PC-3 (cell line): ENCODE measurements around the gene GPATCH1. TPM values are rescaled to one million over a fixed set of nuclear protein-coding genes. Genes with fewer than 3 reads are reported as not detected.
A peak's percentile ranks its signal among the peaks of the same experiment; 100 is the strongest.
"Not testable (repeated sequence)": the region's sequence is repeated elsewhere in the genome, so short reads cannot be mapped to it uniquely, and the experiment has no call there.

Experiments
- ATAC-seq: fragments of 200-7000 bp; cut with Tn5 transposase; 2 replicates; pipeline ENCODE4 v1.9.1; 2020; ENCODE audit warnings: mild to moderate bottlenecking, moderate library complexity
- BruUV-seq: library from RNA; stranded (reverse); fragments of 400-500 nt; replicated peaks from 2 replicates; lab custom pipeline; 2021; lab: Mats Ljungman, UMichigan
- CTCF ChIA-PET: fragments of 300-600 bp; sonication (Branson Sonifier 250); formaldehyde crosslinking; loops from one replicate; lab custom pipeline; 2022; ENCODE audit warnings: antibody characterized with exemption; lab: Charles Lee
- POLR2A ChIA-PET: fragments of 300-600 bp; sonication (Branson Sonifier 250); formaldehyde crosslinking; loops from one replicate; lab custom pipeline; 2022; ENCODE audit warnings: antibody characterized with exemption; ENCODE audit not compliant: unreplicated experiment; lab: Charles Lee
- DNase-seq: peaks from one replicate; pipeline ENCODE4 v3.0.0-alpha.2; 2015
- H2AFZ ChIP-seq: fragments of 300-600 bp; sonication (generic); 2 replicates; pipeline ENCODE4 v1.6.0; 2016; ENCODE audit warnings: antibody characterized with exemption, low read length
- H3F3A ChIP-seq: fragments of 300-600 bp; sonication (generic); one replicate; pipeline ENCODE4 v1.6.0; 2017; ENCODE audit warnings: antibody characterized with exemption, low read length, control low read depth, mild to moderate bottlenecking; ENCODE audit not compliant: unreplicated experiment
- H3K27ac ChIP-seq: fragments of 300-600 bp; sonication (generic); 2 replicates; pipeline ENCODE4 v1.5.1; 2016; ENCODE audit warnings: mild to moderate bottlenecking, low read length
- H3K27me3 ChIP-seq: fragments of 300-600 bp; sonication (generic); 2 replicates; pipeline ENCODE4 v1.6.1; 2016; ENCODE audit warnings: low read length, mixed read lengths
- H3K36me3 ChIP-seq: fragments of 300-600 bp; sonication (generic); 2 replicates; pipeline ENCODE4 v1.6.1; 2016; ENCODE audit warnings: low read depth, mixed run types, low read length, mixed read lengths
- H3K4me1 ChIP-seq: fragments of 300-600 bp; sonication (generic); 2 replicates; pipeline ENCODE4 v1.5.1; 2016; ENCODE audit warnings: low read length; ENCODE audit not compliant: insufficient read depth
- H3K4me2 ChIP-seq: fragments of 300-600 bp; sonication (generic); 2 replicates; pipeline ENCODE4 v1.6.0; 2016; ENCODE audit warnings: low read length
- H3K4me3 ChIP-seq: fragments of 300-600 bp; sonication (generic); 2 replicates; pipeline ENCODE4 v1.5.1; 2016; ENCODE audit warnings: mild to moderate bottlenecking, low read length, mixed read lengths
- H3K79me2 ChIP-seq: fragments of 300-600 bp; sonication (generic); 2 replicates; pipeline ENCODE4 v1.6.1; 2017; ENCODE audit warnings: low read length, mixed read lengths
- H3K9ac ChIP-seq: fragments of 300-600 bp; sonication (generic); 2 replicates; pipeline ENCODE4 v1.6.0; 2016; ENCODE audit warnings: mild to moderate bottlenecking, low read length
- H3K9me2 ChIP-seq: fragments of 300-600 bp; sonication (generic); replicated peaks from 2 replicates; pipeline ENCODE4 v1.6.1; 2016; ENCODE audit warnings: mixed run types, low read length, mixed read lengths
- H3K9me3 ChIP-seq: fragments of 300-600 bp; sonication (generic); 2 replicates; pipeline ENCODE4 v1.6.1; 2016; ENCODE audit warnings: low read length, mixed read lengths
- H4K20me1 ChIP-seq: fragments of 300-600 bp; sonication (generic); 2 replicates; pipeline ENCODE4 v1.6.1; 2016; ENCODE audit warnings: low read length, mixed read lengths
- EZH2 ChIP-seq: fragments of 300-600 bp; sonication (generic); IDR thresholded peaks from one replicate; pipeline ENCODE4 v1.6.1; 2017; ENCODE audit warnings: antibody characterized with exemption, mild to moderate bottlenecking, low read length; ENCODE audit not compliant: unreplicated experiment
- EZH2phosphoT487 ChIP-seq: fragments of 300-600 bp; sonication (generic); IDR thresholded peaks from 2 replicates; pipeline ENCODE4 v1.6.1; 2018; ENCODE audit warnings: mild to moderate bottlenecking, antibody characterized with exemption, low read length, borderline replicate concordance
- intact Hi-C: fragments of 100-400 bp; cut with micrococcal nuclease; formaldehyde crosslinking; loops from 2 replicates; pipeline ENCODE4 v1.9.0; 2023
- total RNA-seq: library from RNA; depleted of rRNA; stranded (reverse); fragments of >200 nt; gene quantifications from 2 replicates; pipeline ENCODE4 v1.2.3, GENCODE V29; 2014
- TF ChIP-seq, protein P1 (sequence below): fragments of 300-600 bp; sonication (generic); conservative IDR thresholded peaks from 2 replicates; pipeline ENCODE4 v1.5.1; 2017; ENCODE audit warnings: antibody characterized with exemption, low read depth, mild to moderate bottlenecking, low read length

The GPATCH1 gene
- total RNA-seq, 1 experiment from 2014 or later = 6.9 TPM

DNA sequence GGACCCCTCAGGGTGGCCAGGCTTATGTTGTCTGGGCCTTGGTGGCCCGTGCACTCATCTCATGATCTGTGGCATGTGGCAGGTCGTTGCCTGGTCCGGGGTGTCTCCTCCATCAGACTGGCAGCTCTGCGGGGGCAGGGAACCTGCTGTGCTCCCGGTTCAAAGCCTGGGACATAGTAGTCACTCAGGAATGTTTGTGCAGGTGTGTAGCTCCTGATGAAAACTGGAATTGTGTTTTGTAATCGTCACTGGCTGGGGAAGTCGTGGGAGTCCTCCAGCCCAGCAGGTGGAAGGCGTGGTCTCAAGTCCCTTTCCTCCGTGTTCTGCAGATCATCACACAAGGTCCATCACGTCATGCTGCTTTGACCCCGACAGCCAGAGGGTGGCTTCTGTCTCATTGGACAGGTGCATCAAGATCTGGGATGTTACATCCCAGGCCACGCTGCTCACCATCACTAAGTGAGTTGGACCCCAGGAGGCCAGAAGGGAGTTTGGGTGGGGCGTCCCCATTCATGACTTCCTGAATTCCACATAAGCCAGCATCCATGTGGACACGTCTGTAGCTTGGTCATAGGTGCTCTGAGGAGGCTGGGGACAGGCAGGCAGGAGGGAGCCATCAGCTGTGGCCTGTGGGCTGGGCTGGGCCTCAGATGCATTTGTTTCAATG lies 70.0 kb downstream of the GPATCH1 start:
- no peak overlapping the region for H3K4me3 ChIP-seq
- no peak for ATAC-seq
- no peaks in the 10 kb centered on the region for H3K4me1 ChIP-seq
- H3K79me2 ChIP-seq = no peaks in the 10 kb centered on the region
- no peaks in the 10 kb centered on the region for H3K9me2 ChIP-seq
- H2AFZ ChIP-seq = no peak overlapping the region
- no peak for TF ChIP-seq EZH2
- TF ChIP-seq, protein P1, sequence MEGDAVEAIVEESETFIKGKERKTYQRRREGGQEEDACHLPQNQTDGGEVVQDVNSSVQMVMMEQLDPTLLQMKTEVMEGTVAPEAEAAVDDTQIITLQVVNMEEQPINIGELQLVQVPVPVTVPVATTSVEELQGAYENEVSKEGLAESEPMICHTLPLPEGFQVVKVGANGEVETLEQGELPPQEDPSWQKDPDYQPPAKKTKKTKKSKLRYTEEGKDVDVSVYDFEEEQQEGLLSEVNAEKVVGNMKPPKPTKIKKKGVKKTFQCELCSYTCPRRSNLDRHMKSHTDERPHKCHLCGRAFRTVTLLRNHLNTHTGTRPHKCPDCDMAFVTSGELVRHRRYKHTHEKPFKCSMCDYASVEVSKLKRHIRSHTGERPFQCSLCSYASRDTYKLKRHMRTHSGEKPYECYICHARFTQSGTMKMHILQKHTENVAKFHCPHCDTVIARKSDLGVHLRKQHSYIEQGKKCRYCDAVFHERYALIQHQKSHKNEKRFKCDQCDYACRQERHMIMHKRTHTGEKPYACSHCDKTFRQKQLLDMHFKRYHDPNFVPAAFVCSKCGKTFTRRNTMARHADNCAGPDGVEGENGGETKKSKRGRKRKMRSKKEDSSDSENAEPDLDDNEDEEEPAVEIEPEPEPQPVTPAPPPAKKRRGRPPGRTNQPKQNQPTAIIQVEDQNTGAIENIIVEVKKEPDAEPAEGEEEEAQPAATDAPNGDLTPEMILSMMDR = no peak
- TF ChIP-seq EZH2phosphoT487 = no peak
- peak; percentile 6 for DNase-seq
- no peaks in the 10 kb centered on the region for H3K9me3 ChIP-seq
- ChIA-PET POLR2A (no interaction called here), CTCF (no interaction called here)
- no peaks in the 10 kb centered on the region for H3F3A ChIP-seq
- no TSS peak for BruUV-seq
- intact Hi-C loops = no loop called here
- H3K27ac ChIP-seq = no peak overlapping the region
- H3K4me2 ChIP-seq = no peak overlapping the region
- no peaks in the 10 kb centered on the region for H3K27me3 ChIP-seq
- no peak overlapping the region for H3K9ac ChIP-seq
- H4K20me1 ChIP-seq = no peaks in the 10 kb centered on the region
- H3K36me3 ChIP-seq = no peaks in the 10 kb centered on the region

DNA sequence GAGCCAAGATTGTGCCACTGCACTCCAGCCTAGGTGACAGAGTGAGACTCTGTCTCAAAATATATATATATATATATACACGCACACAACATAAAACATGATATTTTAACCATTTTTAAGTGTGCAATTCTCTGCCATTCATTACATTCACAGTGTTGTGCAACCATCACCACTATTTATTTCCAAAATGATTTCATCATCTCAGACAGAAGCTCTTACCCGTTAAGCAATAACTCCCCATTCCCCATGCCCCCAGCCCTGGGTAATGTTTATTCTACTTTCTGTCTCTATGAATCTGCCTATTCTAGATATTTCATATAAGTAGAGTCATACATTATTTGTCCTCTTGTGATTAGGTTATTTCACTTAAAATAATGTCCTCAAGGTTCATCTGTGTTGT lies 71.2 kb downstream of the GPATCH1 start:
- Histone ChIP-seq H3K4me2 (no peak overlapping the region), H3K27ac (no peak overlapping the region), H3K79me2 (no peaks in the 10 kb centered on the region), H4K20me1 (no peaks in the 10 kb centered on the region), H3K9ac (no peak overlapping the region), H2AFZ (no peak overlapping the region), H3F3A (no peaks in the 10 kb centered on the region), H3K27me3 (no peaks in the 10 kb centered on the region), H3K4me1 (no peaks in the 10 kb centered on the region), H3K9me2 (no peaks in the 10 kb centered on the region), H3K36me3 (no peaks in the 10 kb centered on the region), H3K4me3 (no peak overlapping the region), H3K9me3 (no peaks in the 10 kb centered on the region)
- no TSS peak for BruUV-seq
- ATAC-seq (no peak), DNase-seq (no peak)
- intact Hi-C loops = no loop called here
- ChIA-PET CTCF (no interaction called here), POLR2A (no interaction called here)
- TF ChIP-seq, protein P1 = no peak
- TF ChIP-seq EZH2 = no peak
- no peak for TF ChIP-seq EZH2phosphoT487

DNA sequence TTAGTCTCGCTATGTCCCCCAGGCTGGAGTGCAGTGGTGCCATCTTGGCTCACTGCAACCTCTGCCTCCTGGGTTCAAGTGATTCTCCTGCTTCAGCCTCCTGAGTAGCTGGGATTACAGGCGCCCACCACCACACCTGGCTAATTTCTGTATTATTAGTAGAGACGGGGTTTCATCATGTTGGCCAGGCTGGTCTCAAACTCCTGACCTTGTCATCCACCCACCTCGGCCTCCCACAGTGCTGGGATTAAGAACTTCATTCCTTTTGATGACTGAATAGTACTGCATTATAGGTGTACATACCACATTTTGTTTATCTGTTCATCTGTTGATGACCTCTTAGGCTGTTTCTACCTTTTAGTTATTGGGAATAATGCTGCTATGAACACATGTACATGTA lies 71.6 kb downstream of the GPATCH1 start:
- intact Hi-C loops, ATAC-seq, H3K4me2 ChIP-seq, H4K20me1 ChIP-seq, H3K27me3 ChIP-seq, H3K4me3 ChIP-seq, H3K79me2 ChIP-seq, H3F3A ChIP-seq, H2AFZ ChIP-seq, H3K9me3 ChIP-seq, BruUV-seq, H3K9ac ChIP-seq, H3K4me1 ChIP-seq, CTCF ChIA-PET, H3K27ac ChIP-seq, DNase-seq, POLR2A ChIA-PET, H3K9me2 ChIP-seq, H3K36me3 ChIP-seq: not testable (repeated sequence)

DNA sequence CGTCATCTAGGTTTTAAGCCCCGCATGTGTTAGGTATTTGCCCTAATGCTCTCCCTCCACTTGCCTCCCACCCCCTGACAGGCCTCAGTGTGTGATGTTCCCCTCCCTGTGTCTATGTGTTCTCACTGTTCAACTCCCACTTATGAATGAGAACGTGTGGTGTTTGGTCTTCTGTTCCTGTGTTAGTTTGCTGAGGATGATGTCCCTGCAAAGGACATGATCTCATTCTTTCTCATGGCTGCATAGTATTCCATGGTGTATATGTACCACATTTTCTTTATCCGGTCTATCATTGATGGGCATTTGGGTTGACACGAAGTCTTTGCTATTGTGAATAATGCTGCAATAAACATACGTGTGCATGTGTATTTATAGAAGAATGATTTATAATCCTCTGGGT lies 73.3 kb downstream of the GPATCH1 start:
- BruUV-seq, DNase-seq, H3K36me3 ChIP-seq, ATAC-seq, H3K4me3 ChIP-seq, POLR2A ChIA-PET, H3K27me3 ChIP-seq, H3K9me2 ChIP-seq, intact Hi-C loops, H3K27ac ChIP-seq, CTCF ChIA-PET, H2AFZ ChIP-seq, H3K79me2 ChIP-seq, H3K9me3 ChIP-seq, H4K20me1 ChIP-seq, H3K4me1 ChIP-seq, H3K4me2 ChIP-seq, H3F3A ChIP-seq, H3K9ac ChIP-seq: not testable (repeated sequence)
